ENCODE measurements around the gene XPR1.

GRCh38 chr1:180584869-180585268, 47.0 kb upstream of the XPR1 start:
- TF ChIP-seq, protein P1, sequence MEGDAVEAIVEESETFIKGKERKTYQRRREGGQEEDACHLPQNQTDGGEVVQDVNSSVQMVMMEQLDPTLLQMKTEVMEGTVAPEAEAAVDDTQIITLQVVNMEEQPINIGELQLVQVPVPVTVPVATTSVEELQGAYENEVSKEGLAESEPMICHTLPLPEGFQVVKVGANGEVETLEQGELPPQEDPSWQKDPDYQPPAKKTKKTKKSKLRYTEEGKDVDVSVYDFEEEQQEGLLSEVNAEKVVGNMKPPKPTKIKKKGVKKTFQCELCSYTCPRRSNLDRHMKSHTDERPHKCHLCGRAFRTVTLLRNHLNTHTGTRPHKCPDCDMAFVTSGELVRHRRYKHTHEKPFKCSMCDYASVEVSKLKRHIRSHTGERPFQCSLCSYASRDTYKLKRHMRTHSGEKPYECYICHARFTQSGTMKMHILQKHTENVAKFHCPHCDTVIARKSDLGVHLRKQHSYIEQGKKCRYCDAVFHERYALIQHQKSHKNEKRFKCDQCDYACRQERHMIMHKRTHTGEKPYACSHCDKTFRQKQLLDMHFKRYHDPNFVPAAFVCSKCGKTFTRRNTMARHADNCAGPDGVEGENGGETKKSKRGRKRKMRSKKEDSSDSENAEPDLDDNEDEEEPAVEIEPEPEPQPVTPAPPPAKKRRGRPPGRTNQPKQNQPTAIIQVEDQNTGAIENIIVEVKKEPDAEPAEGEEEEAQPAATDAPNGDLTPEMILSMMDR (IDR thresholded peaks at IDR 0.05; ENCODE audit: low read depth, low read length) = no peak
- TF ChIP-seq POLR2A (IDR thresholded peaks at IDR 0.05; ENCODE audit: extremely low read depth, insufficient read length) (no peak), MYC (IDR thresholded peaks at IDR 0.05; ENCODE audit: low read depth, low read length) (no peak)
